OCI-LY7 (cell line): ENCODE measurements around the gene HLA-F.

Experiments
- EZH2phosphoT487 ChIP-seq: fragments of 200-600 bp; sonication (generic); IDR thresholded peaks from 2 replicates; pipeline ENCODE4 v1.6.1; 2018; ENCODE audit warnings: low read depth, borderline replicate concordance, mild to moderate bottlenecking, mixed run types, antibody characterized with exemption, low read length, moderate library complexity, mixed read lengths
- TF ChIP-seq, protein P1 (sequence below): fragments of 200-600 bp; sonication (generic); conservative IDR thresholded peaks from 2 replicates; pipeline ENCODE4 v1.5.1; 2014; ENCODE audit warnings: mild to moderate bottlenecking, antibody characterized with exemption, low read length, moderate library complexity, mixed read lengths

DNA sequence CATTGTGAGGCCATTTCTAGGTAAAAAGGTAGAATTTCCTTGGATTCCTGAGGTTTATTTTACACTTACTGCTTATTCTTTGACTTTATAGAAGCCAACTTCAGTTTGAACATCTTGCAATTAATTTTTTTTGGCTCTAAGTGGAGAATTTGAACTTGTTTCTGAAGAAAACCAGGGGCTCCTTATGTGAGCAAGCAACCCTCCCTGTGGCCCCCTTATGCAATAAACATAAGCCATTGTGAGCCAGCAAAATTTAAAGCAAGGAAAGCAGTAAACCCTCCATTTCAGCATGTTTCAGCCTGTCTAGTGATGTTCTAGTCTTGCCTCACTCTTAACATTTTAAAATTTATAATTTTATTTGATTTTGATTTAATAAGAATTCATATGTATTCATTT, 5.6 kb downstream of the HLA-F start:
- TF ChIP-seq, protein P1, sequence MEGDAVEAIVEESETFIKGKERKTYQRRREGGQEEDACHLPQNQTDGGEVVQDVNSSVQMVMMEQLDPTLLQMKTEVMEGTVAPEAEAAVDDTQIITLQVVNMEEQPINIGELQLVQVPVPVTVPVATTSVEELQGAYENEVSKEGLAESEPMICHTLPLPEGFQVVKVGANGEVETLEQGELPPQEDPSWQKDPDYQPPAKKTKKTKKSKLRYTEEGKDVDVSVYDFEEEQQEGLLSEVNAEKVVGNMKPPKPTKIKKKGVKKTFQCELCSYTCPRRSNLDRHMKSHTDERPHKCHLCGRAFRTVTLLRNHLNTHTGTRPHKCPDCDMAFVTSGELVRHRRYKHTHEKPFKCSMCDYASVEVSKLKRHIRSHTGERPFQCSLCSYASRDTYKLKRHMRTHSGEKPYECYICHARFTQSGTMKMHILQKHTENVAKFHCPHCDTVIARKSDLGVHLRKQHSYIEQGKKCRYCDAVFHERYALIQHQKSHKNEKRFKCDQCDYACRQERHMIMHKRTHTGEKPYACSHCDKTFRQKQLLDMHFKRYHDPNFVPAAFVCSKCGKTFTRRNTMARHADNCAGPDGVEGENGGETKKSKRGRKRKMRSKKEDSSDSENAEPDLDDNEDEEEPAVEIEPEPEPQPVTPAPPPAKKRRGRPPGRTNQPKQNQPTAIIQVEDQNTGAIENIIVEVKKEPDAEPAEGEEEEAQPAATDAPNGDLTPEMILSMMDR = no peak
- TF ChIP-seq EZH2phosphoT487 = no peak
